Measurements from ENCODE around the gene MYLK. TPM values are rescaled to one million over a fixed set of nuclear protein-coding genes. Genes with fewer than 3 reads are reported as not detected.
"Not testable (repeated sequence)": the region's sequence is repeated elsewhere in the genome, so short reads cannot be mapped to it uniquely, and the experiment has no call there.

The MYLK gene
- total RNA-seq, 1 donor from 2014 or later: 196 TPM

DNA sequence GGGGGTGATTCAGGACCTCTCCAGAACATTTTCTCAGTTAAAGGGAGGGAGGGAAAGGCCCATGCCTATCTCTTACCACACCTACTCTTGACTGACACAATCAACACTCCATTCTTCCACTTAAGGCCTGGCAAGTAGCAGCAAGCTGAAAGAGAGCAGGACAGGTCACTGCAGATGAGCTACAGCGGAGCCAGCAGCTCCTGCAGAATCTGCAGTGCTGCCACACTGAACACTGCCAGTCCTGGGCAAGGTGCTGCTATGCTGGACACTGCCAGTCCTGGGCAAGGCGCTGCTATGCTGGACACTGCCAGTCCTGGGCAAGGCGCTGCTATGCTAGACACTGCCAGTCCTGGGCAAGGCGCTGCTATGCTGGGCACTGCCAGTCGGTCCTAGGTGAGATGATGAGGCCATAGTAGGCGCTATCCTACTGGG, 143.7 kb downstream of the MYLK start:
- Histone ChIP-seq H3K4me1 (peaks cover 0 to 26% of the 10 kb centered on the region in 2 donors), H3K9me3 (no peaks in the 10 kb centered on the region), H3K4me3 (no peak overlapping the region), H3K27ac (peak overlapping the region; percentile 30 to 60), H3K36me3 (peaks cover 25 to 26% of the 10 kb centered on the region in 2 donors), H3K27me3 (no peaks in the 10 kb centered on the region)
- no peak for DNase-seq (ENCODE audit: low spot score in 2 of 2)
- TF ChIP-seq, protein P1, sequence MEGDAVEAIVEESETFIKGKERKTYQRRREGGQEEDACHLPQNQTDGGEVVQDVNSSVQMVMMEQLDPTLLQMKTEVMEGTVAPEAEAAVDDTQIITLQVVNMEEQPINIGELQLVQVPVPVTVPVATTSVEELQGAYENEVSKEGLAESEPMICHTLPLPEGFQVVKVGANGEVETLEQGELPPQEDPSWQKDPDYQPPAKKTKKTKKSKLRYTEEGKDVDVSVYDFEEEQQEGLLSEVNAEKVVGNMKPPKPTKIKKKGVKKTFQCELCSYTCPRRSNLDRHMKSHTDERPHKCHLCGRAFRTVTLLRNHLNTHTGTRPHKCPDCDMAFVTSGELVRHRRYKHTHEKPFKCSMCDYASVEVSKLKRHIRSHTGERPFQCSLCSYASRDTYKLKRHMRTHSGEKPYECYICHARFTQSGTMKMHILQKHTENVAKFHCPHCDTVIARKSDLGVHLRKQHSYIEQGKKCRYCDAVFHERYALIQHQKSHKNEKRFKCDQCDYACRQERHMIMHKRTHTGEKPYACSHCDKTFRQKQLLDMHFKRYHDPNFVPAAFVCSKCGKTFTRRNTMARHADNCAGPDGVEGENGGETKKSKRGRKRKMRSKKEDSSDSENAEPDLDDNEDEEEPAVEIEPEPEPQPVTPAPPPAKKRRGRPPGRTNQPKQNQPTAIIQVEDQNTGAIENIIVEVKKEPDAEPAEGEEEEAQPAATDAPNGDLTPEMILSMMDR (IDR thresholded peaks at IDR 0.05): no peak
- intact Hi-C loops (cut with DNase I): no loop called here

- Histone ChIP-seq H3K27ac (peak overlapping the region in 1 of 2 donors; percentile 34), H3K36me3 (peaks cover 28 to 33% of the 10 kb centered on the region in 2 donors), H3K4me1 (peaks cover 0 to 26% of the 10 kb centered on the region in 2 donors), H3K27me3 (no peaks in the 10 kb centered on the region), H3K4me3 (no peak overlapping the region), H3K9me3 (no peaks in the 10 kb centered on the region)
- no peak for DNase-seq (ENCODE audit: low spot score in 2 of 2)
- intact Hi-C loops (cut with DNase I): loop anchor here (5.0 kb wide), 1 partner anchor 243 kb away; no protein-coding TSS in a partner anchor
- TF ChIP-seq, protein P1 (IDR thresholded peaks at IDR 0.05): no peak
Measured at GRCh38 chr3:123739754-123740153, 144.4 kb downstream of the MYLK start.

DNA sequence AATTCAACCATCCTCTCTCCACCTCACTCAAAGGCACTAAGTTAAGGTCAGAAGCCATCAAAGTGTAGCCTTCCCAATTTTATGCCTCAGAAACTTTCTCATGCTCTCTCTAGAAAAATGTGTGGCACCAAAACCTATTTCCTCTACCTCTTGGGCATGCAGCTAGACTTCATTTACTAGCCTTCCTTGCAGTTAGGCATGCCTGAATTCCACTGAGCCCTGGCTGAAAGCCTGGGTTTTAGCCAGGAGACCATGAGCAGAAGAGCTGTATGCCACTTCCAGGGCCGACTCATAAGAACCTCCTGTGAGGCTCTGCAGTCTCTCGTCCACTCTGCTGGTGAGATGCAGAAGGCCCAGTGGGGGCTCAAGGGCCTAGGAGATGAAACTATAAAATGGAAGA, 145.0 kb downstream of the MYLK start:
- intact Hi-C loops (cut with DNase I): loop anchor here (5.0 kb wide), 1 partner anchor 243 kb away; no protein-coding TSS in a partner anchor
- Histone ChIP-seq H3K36me3 (peaks cover 28 to 37% of the 10 kb centered on the region in 2 donors), H3K27ac (peak overlapping the region; percentile 7 to 34), H3K9me3 (no peaks in the 10 kb centered on the region), H3K4me1 (peaks cover 0 to 24% of the 10 kb centered on the region in 2 donors), H3K4me3 (no peak overlapping the region), H3K27me3 (no peaks in the 10 kb centered on the region)
- TF ChIP-seq, protein P1 (IDR thresholded peaks at IDR 0.05): no peak
- no peak for DNase-seq (ENCODE audit: low spot score in 2 of 2)

DNA sequence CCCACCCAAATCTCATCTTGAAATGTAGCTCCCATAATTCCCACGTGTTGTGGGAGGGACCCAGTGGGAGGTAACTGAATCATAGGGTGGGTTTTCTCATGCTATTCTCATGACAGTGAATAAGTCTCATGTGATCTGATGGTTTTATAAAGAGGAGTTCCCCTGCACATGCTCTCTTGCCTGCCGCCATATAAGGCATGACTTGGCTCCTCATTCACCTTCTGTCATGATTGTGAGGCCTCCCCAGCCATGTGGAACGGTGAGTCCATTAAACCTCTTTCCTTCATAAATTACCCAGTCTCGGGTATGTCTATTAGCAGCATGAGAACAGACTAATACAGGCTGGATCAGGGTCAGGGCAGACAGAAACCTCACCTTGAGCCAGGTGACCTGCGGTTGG, 145.6 kb downstream of the MYLK start:
- Histone ChIP-seq H3K27ac (peak overlapping the region in 1 of 2 donors; percentile 16), H3K36me3 (peaks cover 33 to 39% of the 10 kb centered on the region in 2 donors), H3K4me1 (peaks cover 0 to 20% of the 10 kb centered on the region in 2 donors)
- not testable (repeated sequence) for H3K4me3 ChIP-seq; DNase-seq (ENCODE audit: low spot score in 2 of 2); H3K27me3 ChIP-seq; H3K9me3 ChIP-seq
- intact Hi-C loops (cut with DNase I): loop anchor here (5.0 kb wide), 1 partner anchor 244 kb away; no protein-coding TSS in a partner anchor

GRCh38 chr3:123737168-123737567, 147.0 kb downstream of the MYLK start:
- DNase-seq (ENCODE audit: low spot score in 2 of 2): no peak
- Histone ChIP-seq H3K36me3 (peaks cover 45 to 50% of the 10 kb centered on the region in 2 donors), H3K4me1 (peaks cover 0 to 11% of the 10 kb centered on the region in 2 donors), H3K27ac (no peak overlapping the region), H3K4me3 (no peak overlapping the region), H3K27me3 (no peaks in the 10 kb centered on the region), H3K9me3 (no peaks in the 10 kb centered on the region)
- intact Hi-C loops (cut with DNase I): loop anchor here (5.0 kb wide), 1 partner anchor 245 kb away; no protein-coding TSS in a partner anchor
- TF ChIP-seq, protein P1 (IDR thresholded peaks at IDR 0.05): no peak

- peak overlapping the region in 1 of 2 donors; percentile 2 for H3K27ac ChIP-seq
- intact Hi-C loops (cut with DNase I): loop anchor here (5.0 kb wide), 1 partner anchor 247 kb away; no protein-coding TSS in a partner anchor
- H3K4me3 ChIP-seq: no peak overlapping the region
- H3K4me1 ChIP-seq: peaks cover 0 to 3% of the 10 kb centered on the region in 2 donors
- H3K9me3 ChIP-seq: no peaks in the 10 kb centered on the region
- no peaks in the 10 kb centered on the region for H3K27me3 ChIP-seq
- peaks cover 45 to 54% of the 10 kb centered on the region in 2 donors for H3K36me3 ChIP-seq
- TF ChIP-seq, protein P1 (IDR thresholded peaks at IDR 0.05): no peak
- peak in 1 of 2 donors; percentile 7 for DNase-seq (ENCODE audit: low spot score in 2 of 2)
Measured at GRCh38 chr3:123735456-123735855, 148.7 kb downstream of the MYLK start.

Measured in ascending aorta (tissue), 2 donors.